CD14-positive monocyte (primary cell): ENCODE data around the gene UBR7. TPM values are rescaled to one million over a fixed set of nuclear protein-coding genes. Genes with fewer than 3 reads are reported as not detected.

Experiments used
- DNase-seq, 3 donors: peaks; one replicate each; pipeline ENCODE4 v3.0.0-alpha.2; 2011 to 2022
- H2AFZ ChIP-seq: 2 replicates; pipeline ENCODE4 v1.6.0; 2012; ENCODE audit warnings: mild to moderate bottlenecking, low read depth, low read length, inconsistent platforms; ENCODE audit not compliant: insufficient read depth, poor library complexity, severe bottlenecking
- H3K27ac ChIP-seq, 2 donors: 1 replicate in 1 of 2; 2 replicates in 1 of 2; pipeline ENCODE4 v1.5.1; 2012 to 2013; ENCODE audit warnings: low read length in 2 of 2, control low read depth in 1 of 2, inconsistent platforms in 1 of 2, low read depth in 1 of 2, mild to moderate bottlenecking in 1 of 2
- H3K27me3 ChIP-seq, 2 donors: one replicate each; pipeline versions ENCODE4 v1.6.0 to v1.6.1; 2011 to 2013; ENCODE audit warnings: low read length in 2 of 2; ENCODE audit not compliant: control insufficient read depth in 2 of 2, insufficient read depth in 2 of 2
- H3K36me3 ChIP-seq, 2 donors: replicated peaks in 1 of 2; 1 replicate in 1 of 2; 2 replicates in 1 of 2; pipeline versions ENCODE4 v1.5.1 to v1.6.1; 2012 to 2013; ENCODE audit warnings: low read length in 2 of 2, control low read depth in 1 of 2, inconsistent platforms in 1 of 2, mild to moderate bottlenecking in 1 of 2; ENCODE audit not compliant: insufficient read depth in 2 of 2, control insufficient read depth in 1 of 2
- H3K4me1 ChIP-seq, 2 donors: 1 replicate in 1 of 2; 2 replicates in 1 of 2; pipeline versions ENCODE4 v1.5.1 to v1.6.1; 2012 to 2013; ENCODE audit warnings: low read length in 2 of 2, control low read depth in 1 of 2, inconsistent platforms in 1 of 2, mild to moderate bottlenecking in 1 of 2, moderate library complexity in 1 of 2; ENCODE audit not compliant: insufficient read depth in 2 of 2, control insufficient read depth in 1 of 2
- H3K4me2 ChIP-seq: replicated peaks from 2 replicates; pipeline ENCODE3; 2012; ENCODE audit warnings: low read length, moderate library complexity, mild to moderate bottlenecking; ENCODE audit not compliant: poor library complexity, severe bottlenecking; ENCODE audit errors: extremely low read depth
- H3K4me3 ChIP-seq, 3 experiments: fragments of 200-600 bp in 1 of 3; sonication (generic) in 1 of 3; replicated peaks in 1 of 3; 1 replicate in 2 of 3; 2 replicates in 1 of 3; pipeline ENCODE4 v1.5.1; 2011 to 2013; ENCODE audit warnings: low read length in 3 of 3, mild to moderate bottlenecking in 3 of 3, control low read depth in 2 of 3, low read depth in 2 of 3, inconsistent platforms in 1 of 3, moderate library complexity in 1 of 3
- H3K79me2 ChIP-seq: 2 replicates; pipeline ENCODE4 v1.6.0; 2012; ENCODE audit warnings: mild to moderate bottlenecking, control low read depth, inconsistent platforms, low read length, moderate library complexity; ENCODE audit not compliant: insufficient read depth
- H3K9ac ChIP-seq: 2 replicates; pipeline ENCODE4 v1.6.0; 2017; ENCODE audit warnings: low read length, mild to moderate bottlenecking; ENCODE audit not compliant: insufficient read depth, poor library complexity, severe bottlenecking
- H3K9me3 ChIP-seq, 2 donors: replicated peaks in 1 of 2; 1 replicate in 1 of 2; 2 replicates in 1 of 2; pipeline versions ENCODE4 v1.5.1 to v1.6.1; 2012 to 2013; ENCODE audit warnings: low read length in 2 of 2, control low read depth in 1 of 2; ENCODE audit not compliant: control insufficient read depth in 1 of 2, insufficient read depth in 1 of 2
- H4K20me1 ChIP-seq: 2 replicates; pipeline ENCODE4 v1.6.0; 2012; ENCODE audit warnings: mild to moderate bottlenecking, low read length, control low read depth, moderate library complexity; ENCODE audit not compliant: insufficient read depth
- H3K27ac Mint-ChIP-seq, 7 donors: one replicate each; pipeline ENCODE4 v1.8.0; 2020; ENCODE audit warnings: mild to moderate bottlenecking in 7 of 7, mixed read lengths in 7 of 7, moderate library complexity in 6 of 7, inconsistent platforms in 2 of 7
- H3K27me3 Mint-ChIP-seq, 3 donors: one replicate each; pipeline ENCODE4 v1.8.0; 2021 to 2022; ENCODE audit warnings: low read depth in 3 of 3, mild to moderate bottlenecking in 3 of 3, mixed read lengths in 3 of 3, moderate library complexity in 3 of 3, inconsistent platforms in 1 of 3
- H3K36me3 Mint-ChIP-seq, 2 donors: one replicate each; pipeline ENCODE4 v1.8.0; 2020; ENCODE audit warnings: mixed read lengths in 2 of 2, inconsistent platforms in 1 of 2, mild to moderate bottlenecking in 1 of 2
- H3K4me1 Mint-ChIP-seq: one replicate; pipeline ENCODE4 v1.8.0; 2020; ENCODE audit warnings: mild to moderate bottlenecking, mixed read lengths
- H3K4me3 Mint-ChIP-seq, 2 donors: one replicate each; pipeline ENCODE4 v1.8.0; 2020; ENCODE audit warnings: mild to moderate bottlenecking in 2 of 2, mixed read lengths in 2 of 2, moderate library complexity in 1 of 2
- H3K9me3 Mint-ChIP-seq, 7 donors: one replicate each; pipeline ENCODE4 v1.8.0; 2020 to 2022; ENCODE audit warnings: mixed read lengths in 7 of 7, mild to moderate bottlenecking in 6 of 7, moderate library complexity in 6 of 7, inconsistent platforms in 2 of 7
- WGBS: methylation state at CpG from one replicate; pipeline ENCODE4 v1.1.5; 2013; ENCODE audit warnings: missing lambda C conversion rate; ENCODE audit not compliant: insufficient coverage; 5-methylcytosine and 5-hydroxymethylcytosine counted together
- intact Hi-C, 2 donors: fragments of 100-400 bp; cut with micrococcal nuclease; formaldehyde crosslinking; loops; one replicate each; pipeline versions ENCODE4 v1.15.0 to v1.15.1; 2023
- polyA plus RNA-seq, 3 donors: library from polyadenylated mRNA; depleted of rRNA in 1 of 3; unstranded in 2 of 3; stranded (reverse) in 1 of 3; fragments of 300-500 nt in 2 of 3; fragments of >200 nt in 1 of 3; fragmentation: Illumina TruSeq in 2 of 3; gene quantifications; 1 replicate in 2 of 3; 2 replicates in 1 of 3; pipeline ENCODE4 v1.2.3, GENCODE V29; 2012 to 2021
- TF ChIP-seq, protein P1 (sequence below): fragments of 200-600 bp; IDR thresholded peaks from one replicate; pipeline ENCODE4 v1.8.0; 2022; ENCODE audit warnings: antibody characterized with exemption, mild to moderate bottlenecking

The UBR7 gene
- polyA plus RNA-seq, 3 donors: 8.2 to 16.7 (median 14.0) TPM

GRCh38 chr14:93228550-93228949, 21.5 kb downstream of the UBR7 start:
- Histone ChIP-seq H3K79me2 (no peaks in the 10 kb centered on the region), H2AFZ (no peak overlapping the region), H3K4me1 (peaks cover 0 to 10% of the 10 kb centered on the region in 2 donors), H3K9me3 (no peaks in the 10 kb centered on the region), H3K27ac (no peak overlapping the region), H3K9ac (no peak overlapping the region), H3K4me3 (no peak overlapping the region), H3K27me3 (peaks cover 0 to 18% of the 10 kb centered on the region in 2 donors), H3K4me2 (no peak overlapping the region), H3K36me3 (peaks cover 39 to 54% of the 10 kb centered on the region in 2 donors), H4K20me1 (no peaks in the 10 kb centered on the region)
- Mint-ChIP-seq H3K36me3 (peaks cover 46 to 65% of the 10 kb centered on the region in 2 donors), H3K4me1 (peaks cover 15% of the 10 kb centered on the region), H3K4me3 (no peak overlapping the region), H3K27ac (no peak overlapping the region), H3K9me3 (peaks cover 0 to 10% (median 0%) of the 10 kb centered on the region in 7 donors), H3K27me3 (peaks cover 22 to 31% (median 30%) of the 10 kb centered on the region in 3 donors)
- 94% methylated on average over 3 of the region's 8 CpGs for WGBS
- intact Hi-C loops: no loop called here
- TF ChIP-seq, protein P1, sequence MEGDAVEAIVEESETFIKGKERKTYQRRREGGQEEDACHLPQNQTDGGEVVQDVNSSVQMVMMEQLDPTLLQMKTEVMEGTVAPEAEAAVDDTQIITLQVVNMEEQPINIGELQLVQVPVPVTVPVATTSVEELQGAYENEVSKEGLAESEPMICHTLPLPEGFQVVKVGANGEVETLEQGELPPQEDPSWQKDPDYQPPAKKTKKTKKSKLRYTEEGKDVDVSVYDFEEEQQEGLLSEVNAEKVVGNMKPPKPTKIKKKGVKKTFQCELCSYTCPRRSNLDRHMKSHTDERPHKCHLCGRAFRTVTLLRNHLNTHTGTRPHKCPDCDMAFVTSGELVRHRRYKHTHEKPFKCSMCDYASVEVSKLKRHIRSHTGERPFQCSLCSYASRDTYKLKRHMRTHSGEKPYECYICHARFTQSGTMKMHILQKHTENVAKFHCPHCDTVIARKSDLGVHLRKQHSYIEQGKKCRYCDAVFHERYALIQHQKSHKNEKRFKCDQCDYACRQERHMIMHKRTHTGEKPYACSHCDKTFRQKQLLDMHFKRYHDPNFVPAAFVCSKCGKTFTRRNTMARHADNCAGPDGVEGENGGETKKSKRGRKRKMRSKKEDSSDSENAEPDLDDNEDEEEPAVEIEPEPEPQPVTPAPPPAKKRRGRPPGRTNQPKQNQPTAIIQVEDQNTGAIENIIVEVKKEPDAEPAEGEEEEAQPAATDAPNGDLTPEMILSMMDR: no peak
- no peak for DNase-seq

GRCh38 chr14:93230539-93230938, 23.5 kb downstream of the UBR7 start:
- Histone ChIP-seq H3K36me3 (peaks cover 28 to 34% of the 10 kb centered on the region in 2 donors), H3K9me3 (no peaks in the 10 kb centered on the region), H4K20me1 (no peaks in the 10 kb centered on the region), H2AFZ (no peak overlapping the region), H3K27ac (no peak overlapping the region), H3K27me3 (peaks cover 0 to 18% of the 10 kb centered on the region in 2 donors), H3K79me2 (no peaks in the 10 kb centered on the region), H3K4me3 (no peak overlapping the region), H3K4me2 (no peak overlapping the region), H3K4me1 (peaks cover 0 to 10% of the 10 kb centered on the region in 2 donors), H3K9ac (no peak overlapping the region)
- intact Hi-C loops: no loop called here
- peaks cover 15% of the 10 kb centered on the region for H3K4me1 Mint-ChIP-seq
- H3K27me3 Mint-ChIP-seq: peaks cover 26 to 39% (median 31%) of the 10 kb centered on the region in 3 donors
- peaks cover 0 to 10% (median 0%) of the 10 kb centered on the region in 7 donors for H3K9me3 Mint-ChIP-seq
- peaks cover 33 to 45% of the 10 kb centered on the region in 2 donors for H3K36me3 Mint-ChIP-seq
- peak overlapping the region in 1 of 7 donors; percentile 21 for H3K27ac Mint-ChIP-seq
- WGBS: 96% methylated on average over 16 of the region's 16 CpGs
- no peak for DNase-seq
- TF ChIP-seq, protein P1: no peak
- peak overlapping the region in 1 of 2 donors; percentile 78 for H3K4me3 Mint-ChIP-seq
